ENCODE data around the gene CWC25. TPM values are rescaled to one million over a fixed set of nuclear protein-coding genes. Genes with fewer than 3 reads are reported as not detected.
A peak's percentile ranks its signal among the peaks of the same experiment; 100 is the strongest.

Gene CWC25
- total and polyA plus RNA-seq, 9 of the 15 experiments (the other 6 are each of a cell fraction or from before 2014, with no cell fraction given) = 16.5 to 27.4 (median 23.0) TPM

DNA sequence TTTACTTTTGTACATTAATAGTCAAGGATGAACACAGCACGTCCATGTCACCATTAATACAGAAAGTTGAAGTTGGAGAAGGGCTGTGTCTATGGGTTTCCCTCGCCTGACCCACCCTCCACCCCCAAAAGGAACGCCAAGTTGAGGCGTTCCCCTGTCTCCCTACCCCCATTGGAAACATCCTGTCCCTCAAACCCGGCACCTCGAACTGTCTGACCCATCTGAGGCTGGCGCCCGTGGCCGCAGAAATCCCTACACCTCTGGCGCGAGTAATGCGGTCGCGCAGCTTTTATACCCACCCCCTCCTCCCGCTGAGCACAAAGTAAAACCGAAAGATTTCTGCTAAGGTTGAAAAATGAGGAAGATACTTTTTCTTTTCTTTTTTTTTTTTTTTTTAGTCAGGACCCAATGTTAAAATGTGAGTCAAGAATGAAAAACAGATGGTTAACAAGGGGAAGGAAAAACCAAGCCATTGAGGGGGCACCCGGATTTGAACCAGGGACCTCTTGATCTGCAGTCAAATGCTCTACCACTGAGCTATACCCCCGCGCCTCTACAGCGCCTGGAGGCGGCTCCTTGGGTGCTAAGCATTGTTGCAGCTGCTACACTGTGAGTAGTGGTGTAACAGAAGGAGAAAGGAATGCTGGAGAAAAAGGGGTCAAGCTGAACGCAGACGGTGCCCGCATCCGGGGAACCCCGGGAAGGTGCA is 43.9 kb upstream of the CWC25 start:
- H3K4me2 ChIP-seq (ENCODE audit: insufficient read depth, low read length) = peak overlapping the region; percentile 85
- peaks cover 23% of the 10 kb centered on the region for H4K20me1 ChIP-seq (replicated peaks; ENCODE audit: control insufficient read depth, insufficient read depth, low read length)
- WGBS (ENCODE audit: insufficient coverage, low coverage, missing lambda C conversion rate) = under 1% methylated on average over 26 of the region's 26 CpGs
- peak overlapping the region; percentile 88 for H3K27ac ChIP-seq (ENCODE audit: extremely low read depth, low read depth, low read length)
- no peaks in the 10 kb centered on the region for H3K9me3 ChIP-seq (replicated peaks; ENCODE audit: control insufficient read depth, insufficient read depth, low read depth, low read length)
- in situ Hi-C loops (cut with MboI) (no loop called here), intact Hi-C loops (cut with micrococcal nuclease) (loop anchor here (2.0 to 10.0 kb wide), 4 partner anchors 32 to 283 kb away; partner anchors contain the start of genes EPOP, PLXDC1 and PSMB3)
- H3K9me1 ChIP-seq (ENCODE audit: control insufficient read depth, insufficient read depth, low read length) = peaks cover 13% of the 10 kb centered on the region
- H3K27me3 ChIP-seq (ENCODE audit: control insufficient read depth in 2 of 2, insufficient read depth in 2 of 2, low read length in 2 of 2) = no peaks in the 10 kb centered on the region
- BruUV-seq (replicated peaks) = no TSS peak
- peaks cover 19 to 42% of the 10 kb centered on the region in 2 experiments for H3K4me1 ChIP-seq (replicated peaks in 1 of 2; ENCODE audit: control insufficient read depth in 2 of 2, insufficient read depth in 2 of 2, low read length in 2 of 2)
- H3K79me2 ChIP-seq (ENCODE audit: control insufficient read depth, insufficient read depth, low read length) = peaks cover 40% of the 10 kb centered on the region
- DNase-seq (ENCODE audit: extremely low read depth in 1 of 4, low spot score in 3 of 4) (peak; percentile 62 to 90 (median 67)), FAIRE-seq (peak; percentile 65), ATAC-seq (peak; percentile 69)
- peak overlapping the region; percentile 97 for H3K4me3 ChIP-seq
- peaks cover 23% of the 10 kb centered on the region; the same call in 2 of the 3 replicates for H3K36me3 ChIP-seq (ENCODE audit: control insufficient read depth, insufficient read depth, low read length)
- ChIA-PET POLR2A (interaction anchor here (0.5 to 5.0 kb wide), 16 partner anchors 8 to 1503 kb away, joined by 3 to 70 read pairs (median 4); partner anchors contain the start of gene RPL23), CTCF (ENCODE audit: low intra/inter-chr PET ratio) (interaction anchor here (0.6 to 0.7 kb wide), 3 partner anchors 27 to 284 kb away, joined by 3 read pairs; no protein-coding TSS in a partner anchor)
- peak overlapping the region; percentile 89 for H2AFZ ChIP-seq (ENCODE audit: low read depth, low read length)
- H3K9ac ChIP-seq (ENCODE audit: insufficient read depth in 1 of 2, low read depth in 2 of 2, low read length in 2 of 2) = peak overlapping the region; percentile 91 to 94
- no peak for TF ChIP-seq ZNF174 (CRISPR knock-in tag; IDR thresholded peaks at IDR 0.05)
- TF ChIP-seq ZBTB8A (IDR thresholded peaks at IDR 0.05; ENCODE audit: partially characterized antibody) = peak; percentile 84
- TF ChIP-seq POLR2AphosphoS5 (IDR thresholded peaks at IDR 0.05; ENCODE audit: control insufficient read depth, insufficient read depth, low read depth, low read length) = no peak
- no peak for TF ChIP-seq ZNF134 (CRISPR knock-in tag; conservative IDR thresholded peaks at IDR 0.05)
- TF ChIP-seq CBFA2T3 (IDR thresholded peaks at IDR 0.05) = no peak
- 0 out of 2 replicates have a peak, but pooled peaks have one; percentile 5 for TF ChIP-seq TCF3 (CRISPR knock-in tag; IDR thresholded peaks at IDR 0.05)
- TF ChIP-seq SOX6 (IDR thresholded peaks at IDR 0.05) = peak; percentile 62
- TF ChIP-seq, protein P1, sequence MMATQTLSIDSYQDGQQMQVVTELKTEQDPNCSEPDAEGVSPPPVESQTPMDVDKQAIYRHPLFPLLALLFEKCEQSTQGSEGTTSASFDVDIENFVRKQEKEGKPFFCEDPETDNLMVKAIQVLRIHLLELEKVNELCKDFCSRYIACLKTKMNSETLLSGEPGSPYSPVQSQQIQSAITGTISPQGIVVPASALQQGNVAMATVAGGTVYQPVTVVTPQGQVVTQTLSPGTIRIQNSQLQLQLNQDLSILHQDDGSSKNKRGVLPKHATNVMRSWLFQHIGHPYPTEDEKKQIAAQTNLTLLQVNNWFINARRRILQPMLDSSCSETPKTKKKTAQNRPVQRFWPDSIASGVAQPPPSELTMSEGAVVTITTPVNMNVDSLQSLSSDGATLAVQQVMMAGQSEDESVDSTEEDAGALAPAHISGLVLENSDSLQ (IDR thresholded peaks at IDR 0.05) = peak; percentile 52; the same call in 1 of the 2 replicates
- no peak for TF ChIP-seq ZNF263 (CRISPR knock-in tag; IDR thresholded peaks at IDR 0.05; ENCODE audit: borderline replicate concordance)
- no peak for TF ChIP-seq STAT5B (CRISPR knock-in tag; IDR thresholded peaks at IDR 0.05)
- peak; percentile 93 for TF ChIP-seq NBN (IDR thresholded peaks at IDR 0.05; ENCODE audit: low read depth)
- TF ChIP-seq HCFC1 (IDR thresholded peaks at IDR 0.05; ENCODE audit: low read depth, low read length) = peak; percentile 29
- TF ChIP-seq STAG1 (CRISPR knock-in tag; IDR thresholded peaks at IDR 0.05; ENCODE audit: borderline replicate concordance) = no peak
- TF ChIP-seq SMAD4 (CRISPR knock-in tag; conservative IDR thresholded peaks at IDR 0.05) = 0 out of 2 replicates have a peak, but pooled peaks have one; percentile 32
- no peak for TF ChIP-seq FIP1L1 (IDR thresholded peaks at IDR 0.05; ENCODE audit: low read depth, low read length, poor library complexity, severe bottlenecking)
- peak; percentile 4 to 58; a peak in 2 of 4 replicates for TF ChIP-seq RCOR1 (IDR thresholded peaks at IDR 0.05; ENCODE audit: borderline replicate concordance in 1 of 2, low read depth in 2 of 2, low read length in 2 of 2)
- no peak for TF ChIP-seq IFI16 (CRISPR knock-in tag; IDR thresholded peaks at IDR 0.05)
- TF ChIP-seq ATF1 (CRISPR knock-in tag; IDR thresholded peaks at IDR 0.05) = no peak
- TF ChIP-seq ATF1 (tag; IDR thresholded peaks at IDR 0.05) = peak; percentile 55; the same call in 1 of the 2 replicates
- TF ChIP-seq, protein P2, sequence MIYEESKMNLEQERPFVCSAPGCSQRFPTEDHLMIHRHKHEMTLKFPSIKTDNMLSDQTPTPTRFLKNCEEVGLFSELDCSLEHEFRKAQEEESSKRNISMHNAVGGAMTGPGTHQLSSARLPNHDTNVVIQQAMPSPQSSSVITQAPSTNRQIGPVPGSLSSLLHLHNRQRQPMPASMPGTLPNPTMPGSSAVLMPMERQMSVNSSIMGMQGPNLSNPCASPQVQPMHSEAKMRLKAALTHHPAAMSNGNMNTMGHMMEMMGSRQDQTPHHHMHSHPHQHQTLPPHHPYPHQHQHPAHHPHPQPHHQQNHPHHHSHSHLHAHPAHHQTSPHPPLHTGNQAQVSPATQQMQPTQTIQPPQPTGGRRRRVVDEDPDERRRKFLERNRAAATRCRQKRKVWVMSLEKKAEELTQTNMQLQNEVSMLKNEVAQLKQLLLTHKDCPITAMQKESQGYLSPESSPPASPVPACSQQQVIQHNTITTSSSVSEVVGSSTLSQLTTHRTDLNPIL (CRISPR knock-in tag; IDR thresholded peaks at IDR 0.05) = no peak
- TF ChIP-seq KAT2B (IDR thresholded peaks at IDR 0.05; ENCODE audit: low read depth, low read length) = no peak

All from K562 (cell line).